Subcutaneous adipose tissue (tissue), 4 donors: ENCODE measurements around the gene GREB1L. TPM values are rescaled to one million over a fixed set of nuclear protein-coding genes. Genes with fewer than 3 reads are reported as not detected.

Source experiments
- small RNA-seq: library from RNA; depleted of rRNA; stranded (forward); fragments of <200 nt; gene quantifications from one replicate; pipeline ENCODE3, GENCODE V24; 2016
- total RNA-seq, 4 donors: library from RNA; depleted of rRNA; stranded (reverse); fragments of >200 nt; gene quantifications; one replicate each; pipeline ENCODE4 v1.1.0, GENCODE V29; 2016
- TF ChIP-seq, protein P1 (sequence below): fragments of 450-650 bp; IDR thresholded peaks from one replicate; pipeline ENCODE4 v1.5.1; 2016; ENCODE audit warnings: low read depth, mild to moderate bottlenecking, control low read depth, antibody characterized with exemption, moderate library complexity

Gene GREB1L
- total RNA-seq, 4 donors from 2014 or later: 10.0 to 39.7 (median 26.0) TPM

DNA sequence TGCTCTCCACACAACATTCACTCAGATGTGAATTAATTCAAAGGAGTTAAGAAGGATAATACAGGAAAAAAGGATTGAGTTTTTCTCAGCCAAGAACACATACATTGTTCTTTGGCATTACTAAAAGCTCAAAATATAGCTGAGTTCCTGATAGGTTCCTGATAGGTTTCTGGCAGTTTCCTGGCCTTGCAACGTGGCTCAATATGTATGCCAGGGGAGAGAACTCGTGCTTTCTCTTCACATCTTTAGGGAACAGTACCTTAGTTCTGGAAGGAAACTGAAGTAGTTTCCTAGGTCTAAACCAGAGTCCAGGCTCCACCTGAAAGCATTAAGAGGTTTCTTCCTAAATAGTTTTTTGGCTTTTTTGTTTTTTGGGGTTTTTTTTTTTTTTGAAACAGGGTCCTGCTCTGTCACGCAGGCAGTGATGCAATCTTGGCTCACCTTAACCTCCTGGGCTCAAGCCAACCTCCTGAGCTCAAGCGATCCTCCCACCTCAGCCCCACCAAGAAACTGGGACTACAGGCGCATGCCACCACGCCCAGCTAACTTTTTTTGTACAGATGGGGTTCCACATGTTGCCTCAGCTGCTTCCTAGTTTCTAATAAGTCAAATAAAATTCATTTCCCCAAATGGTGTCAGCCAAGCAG lies 315.7 kb downstream of the GREB1L start:
- TF ChIP-seq, protein P1, sequence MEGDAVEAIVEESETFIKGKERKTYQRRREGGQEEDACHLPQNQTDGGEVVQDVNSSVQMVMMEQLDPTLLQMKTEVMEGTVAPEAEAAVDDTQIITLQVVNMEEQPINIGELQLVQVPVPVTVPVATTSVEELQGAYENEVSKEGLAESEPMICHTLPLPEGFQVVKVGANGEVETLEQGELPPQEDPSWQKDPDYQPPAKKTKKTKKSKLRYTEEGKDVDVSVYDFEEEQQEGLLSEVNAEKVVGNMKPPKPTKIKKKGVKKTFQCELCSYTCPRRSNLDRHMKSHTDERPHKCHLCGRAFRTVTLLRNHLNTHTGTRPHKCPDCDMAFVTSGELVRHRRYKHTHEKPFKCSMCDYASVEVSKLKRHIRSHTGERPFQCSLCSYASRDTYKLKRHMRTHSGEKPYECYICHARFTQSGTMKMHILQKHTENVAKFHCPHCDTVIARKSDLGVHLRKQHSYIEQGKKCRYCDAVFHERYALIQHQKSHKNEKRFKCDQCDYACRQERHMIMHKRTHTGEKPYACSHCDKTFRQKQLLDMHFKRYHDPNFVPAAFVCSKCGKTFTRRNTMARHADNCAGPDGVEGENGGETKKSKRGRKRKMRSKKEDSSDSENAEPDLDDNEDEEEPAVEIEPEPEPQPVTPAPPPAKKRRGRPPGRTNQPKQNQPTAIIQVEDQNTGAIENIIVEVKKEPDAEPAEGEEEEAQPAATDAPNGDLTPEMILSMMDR: no peak

DNA sequence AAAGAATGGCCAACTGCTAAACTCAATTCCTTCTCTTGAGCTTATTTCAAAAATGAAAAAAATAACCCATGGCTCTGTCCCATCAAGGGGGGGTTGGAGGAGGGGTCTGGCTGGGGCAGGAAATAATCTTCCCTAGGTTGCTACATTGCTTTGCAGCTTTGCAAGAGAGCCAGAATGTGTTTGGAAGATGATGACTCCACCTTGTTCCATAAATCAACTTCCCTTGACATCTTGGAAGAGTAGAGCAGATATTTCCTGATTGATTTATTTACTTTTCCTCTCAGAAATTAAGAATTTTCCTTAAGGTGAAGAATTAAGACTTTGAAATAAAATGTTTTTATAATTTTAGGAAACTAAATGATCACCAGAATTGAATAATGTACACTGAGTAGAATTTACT lies 317.2 kb downstream of the GREB1L start:
- TF ChIP-seq, protein P1: no peak

DNA sequence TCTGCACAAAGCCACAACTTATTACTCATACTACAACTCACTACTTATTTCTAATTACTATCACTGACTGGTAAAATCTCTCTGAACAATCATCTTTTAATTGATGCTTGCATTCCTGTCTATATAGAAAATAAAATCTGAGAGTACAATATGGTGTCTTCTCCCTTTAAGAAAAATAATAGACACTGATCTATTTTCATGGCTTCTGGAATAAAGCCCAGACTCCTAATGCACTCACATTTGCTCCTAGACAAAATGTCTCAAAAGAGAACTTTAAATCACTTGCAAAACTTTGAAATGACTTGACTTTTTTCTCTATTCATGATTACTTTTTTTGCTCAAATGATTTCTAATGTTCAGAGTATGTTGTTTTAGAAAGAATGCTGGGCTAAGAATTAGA lies 329.7 kb downstream of the GREB1L start:
- TF ChIP-seq, protein P1: no peak

Small RNA genes lying within 50 kb of the gene (small RNA-seq; reads per million reads assigned to genes)
- not detected for gene RF00603

Other genes with a start within 250 kb of the GREB1L start
- 100 to 1,000 TPM in 3 of 4 donors, 10 to 100 TPM in 1; 77.8 to 107 (median 101) TPM for gene ROCK1, start 130.4 kb upstream of the GREB1L start, total RNA-seq